HG03469 (cell line): ENCODE measurements around the gene MGAT4A.
"Not testable (repeated sequence)": the region's sequence is repeated elsewhere in the genome, so short reads cannot be mapped to it uniquely, and the experiment has no call there.

Experiments
- ATAC-seq: cut with Tn5 transposase; IDR thresholded peaks from one replicate; pipeline ENCODE4 v1.9.1; 2021; ENCODE audit warnings: mild to moderate bottlenecking, moderate library complexity, moderate number of reproducible peaks; ENCODE audit not compliant: unreplicated experiment

Gene MGAT4A

DNA sequence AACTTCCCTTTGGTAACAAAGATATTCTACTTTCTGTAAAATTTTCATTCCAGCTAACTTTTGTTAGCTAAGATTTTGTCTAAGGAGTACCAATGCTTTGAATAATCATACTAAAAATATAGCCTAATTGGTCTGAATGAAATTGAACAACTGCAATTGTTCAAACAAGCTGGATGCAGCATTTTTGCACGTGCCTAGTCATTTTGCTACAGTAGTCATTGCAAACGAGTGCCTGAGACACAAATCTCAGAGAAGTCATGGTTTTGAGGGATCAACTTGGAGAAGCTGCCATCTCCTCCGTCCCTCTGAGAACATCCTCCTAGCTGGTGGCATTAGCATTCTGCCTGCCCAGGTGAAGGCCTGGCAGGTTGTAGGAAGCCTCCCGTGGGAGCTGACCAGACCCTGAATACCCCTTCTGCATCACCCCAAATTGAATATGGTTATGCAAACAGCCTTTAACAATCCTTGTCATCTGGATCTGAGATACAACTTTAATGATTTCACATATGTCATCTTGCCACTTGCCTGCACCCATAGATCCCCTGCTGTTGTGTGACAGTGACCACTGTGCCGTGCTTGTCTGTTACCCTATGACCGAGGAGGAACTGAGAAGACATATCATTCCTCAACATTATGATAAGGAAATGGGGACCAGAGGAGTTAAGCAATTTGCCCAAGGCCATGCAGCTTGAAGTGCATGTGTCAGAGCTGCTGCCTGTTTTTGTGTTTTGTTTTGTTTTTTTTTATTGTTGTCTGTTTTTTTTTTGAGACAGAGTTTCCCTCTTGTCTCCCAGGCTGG is 29.1 kb upstream of the MGAT4A start:
- ATAC-seq: no peak

DNA sequence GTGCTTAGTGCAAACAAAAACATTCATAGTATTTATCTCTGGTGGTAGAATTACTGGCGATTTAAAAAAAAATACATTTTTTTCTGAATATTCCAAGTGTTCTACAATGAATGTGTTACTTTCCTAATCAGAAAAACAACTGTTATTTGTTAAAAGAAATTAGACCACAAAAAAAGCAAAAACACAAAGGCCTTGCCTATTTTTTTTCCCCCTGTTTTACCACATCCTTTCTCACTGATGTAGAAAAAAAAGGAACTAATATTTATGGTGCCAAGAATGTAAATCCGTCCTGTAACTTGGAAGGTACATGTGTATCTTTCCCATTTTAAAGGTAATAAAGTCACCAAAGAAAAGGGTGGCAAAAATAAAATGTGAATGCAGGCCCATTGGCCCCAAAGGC is 28.4 kb upstream of the MGAT4A start:
- no peak for ATAC-seq

- ATAC-seq: peak; percentile 85
Observed at GRCh38 chr2:98757904-98758421, 27.0 kb upstream of the MGAT4A start.

DNA sequence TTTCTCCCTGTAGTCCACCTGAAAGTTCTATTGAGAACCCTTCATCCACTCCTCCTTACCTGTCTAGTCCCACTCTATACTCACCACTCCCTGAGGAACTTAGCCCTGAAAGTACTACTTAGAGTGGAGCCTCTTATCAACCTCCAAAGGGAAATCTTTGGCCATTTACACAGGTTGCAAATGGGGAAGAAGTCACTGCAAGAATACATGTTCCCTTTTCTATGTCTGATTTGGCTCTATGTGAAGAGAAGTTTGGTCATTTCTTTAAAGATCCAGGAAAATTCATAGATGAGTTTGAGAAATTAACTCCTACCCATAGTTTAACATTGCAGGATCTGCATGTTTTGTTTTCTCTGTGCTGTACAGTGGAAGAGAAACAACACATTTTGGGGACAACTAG is 22.9 kb upstream of the MGAT4A start:
- no peak for ATAC-seq

DNA sequence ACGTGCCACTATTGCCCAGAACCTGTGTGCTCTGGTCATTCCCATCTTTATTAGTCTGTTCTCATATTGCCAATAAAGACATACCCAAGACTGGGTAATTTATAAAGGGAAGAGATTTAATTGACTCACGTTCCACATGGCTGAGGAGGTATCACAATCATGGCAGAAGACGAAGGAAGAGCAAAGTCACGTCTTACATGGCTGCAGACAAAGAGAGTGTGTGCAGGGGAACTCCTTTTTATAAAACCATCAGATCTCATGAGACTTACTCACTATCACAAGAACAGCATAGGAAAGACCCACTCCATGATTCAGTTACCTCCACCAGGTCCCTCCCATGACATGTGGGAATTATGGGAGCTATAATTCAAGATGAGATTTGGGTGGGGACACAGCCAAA is 21.8 kb upstream of the MGAT4A start:
- ATAC-seq: not testable (repeated sequence)

DNA sequence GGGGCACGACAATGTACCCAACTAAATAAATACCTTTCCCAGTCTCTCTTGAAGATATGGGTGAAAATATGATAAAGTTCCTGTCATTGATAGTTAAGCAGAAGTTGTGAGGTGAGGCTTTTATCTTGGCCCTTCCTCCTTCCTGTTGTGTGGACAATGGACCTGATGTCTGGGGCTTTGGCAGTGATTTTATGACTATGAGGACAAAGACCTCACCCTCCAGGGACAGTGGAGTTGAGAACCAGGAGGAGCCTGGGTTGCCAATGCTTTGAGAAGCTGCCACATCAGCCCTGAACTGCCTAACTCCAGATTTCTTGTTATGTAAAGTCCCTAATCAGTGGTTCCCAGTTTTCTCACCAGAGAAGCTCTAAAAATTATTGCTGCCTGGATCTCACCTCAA is 20.8 kb upstream of the MGAT4A start:
- ATAC-seq: no peak

GRCh38 chr2:98750593-98751282 is 19.8 kb upstream of the MGAT4A start:
- no peak for ATAC-seq

GRCh38 chr2:98749066-98749450 is 18.1 kb upstream of the MGAT4A start:
- peak; percentile 42 for ATAC-seq

- ATAC-seq: no peak
Observed at GRCh38 chr2:98748292-98749065, 17.5 kb upstream of the MGAT4A start.

- ATAC-seq: no peak
Observed at GRCh38 chr2:98747888-98748287, 17.0 kb upstream of the MGAT4A start.

GRCh38 chr2:98746426-98746825 is 15.5 kb upstream of the MGAT4A start:
- no peak for ATAC-seq

GRCh38 chr2:98744595-98744994 is 13.7 kb upstream of the MGAT4A start:
- no peak for ATAC-seq

DNA sequence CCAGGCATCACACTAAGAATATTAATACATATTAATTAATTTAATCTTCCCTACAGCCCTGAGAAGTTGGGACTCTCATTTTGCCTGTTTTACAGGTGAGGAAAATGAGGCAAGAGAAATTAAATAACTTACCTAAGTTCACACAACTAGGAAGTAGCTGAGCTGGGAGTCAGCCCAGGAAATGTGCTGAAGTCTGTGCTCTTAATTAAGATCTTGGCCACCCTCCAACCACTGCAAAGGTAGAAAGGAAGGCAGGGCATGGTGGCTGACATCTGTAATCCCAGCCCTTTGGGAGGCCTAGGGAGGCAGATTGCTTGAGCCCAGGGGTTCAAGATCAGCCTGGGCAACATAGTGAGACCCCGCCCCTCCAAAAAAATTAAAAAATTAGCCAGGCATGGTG is 12.9 kb upstream of the MGAT4A start:
- no peak for ATAC-seq

DNA sequence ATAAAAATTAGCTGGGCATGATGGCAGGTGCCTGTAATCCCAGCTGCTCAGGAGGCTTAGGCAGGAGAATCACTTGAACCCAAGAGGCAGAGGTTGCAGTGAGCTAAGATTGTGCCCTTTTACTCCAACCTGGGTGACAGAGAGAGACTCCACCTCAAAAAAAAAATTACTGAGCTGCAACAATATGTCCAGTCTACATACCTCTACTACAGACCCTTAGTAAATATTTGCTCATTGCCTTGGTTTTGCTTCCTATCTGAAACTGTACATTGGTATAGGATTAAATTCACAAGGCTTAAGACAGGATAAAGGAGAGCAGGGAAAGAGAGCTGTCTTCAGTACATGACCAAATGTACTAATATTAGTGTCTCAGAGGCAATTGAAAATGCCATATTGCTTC is 8.1 kb upstream of the MGAT4A start:
- no peak for ATAC-seq

GRCh38 chr2:98738304-98738703 is 7.4 kb upstream of the MGAT4A start:
- no peak for ATAC-seq

DNA sequence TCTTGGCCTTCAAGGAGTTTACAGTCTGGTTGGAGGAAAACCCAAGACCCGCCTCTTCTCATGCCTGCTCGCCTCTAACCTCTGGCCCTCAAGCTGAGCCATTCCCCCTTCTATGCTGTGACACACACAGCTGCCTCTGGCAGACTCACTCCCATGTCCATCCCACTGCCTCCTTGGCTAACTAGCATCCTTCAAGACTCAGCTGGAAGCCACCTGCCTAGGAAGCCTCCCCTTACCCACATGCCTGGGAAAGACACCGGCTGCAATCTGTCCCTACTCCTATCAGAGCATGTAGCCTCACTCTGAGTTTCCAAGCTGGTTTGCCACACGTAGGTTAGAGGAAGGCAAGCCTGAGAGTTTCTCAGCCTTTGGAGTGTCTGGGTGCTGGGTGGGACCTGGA is 6.9 kb upstream of the MGAT4A start:
- no peak for ATAC-seq

- ATAC-seq: no peak
Observed at GRCh38 chr2:98736464-98736889, 5.5 kb upstream of the MGAT4A start.

- ATAC-seq: no peak
Observed at GRCh38 chr2:98734823-98735260, 3.9 kb upstream of the MGAT4A start.

DNA sequence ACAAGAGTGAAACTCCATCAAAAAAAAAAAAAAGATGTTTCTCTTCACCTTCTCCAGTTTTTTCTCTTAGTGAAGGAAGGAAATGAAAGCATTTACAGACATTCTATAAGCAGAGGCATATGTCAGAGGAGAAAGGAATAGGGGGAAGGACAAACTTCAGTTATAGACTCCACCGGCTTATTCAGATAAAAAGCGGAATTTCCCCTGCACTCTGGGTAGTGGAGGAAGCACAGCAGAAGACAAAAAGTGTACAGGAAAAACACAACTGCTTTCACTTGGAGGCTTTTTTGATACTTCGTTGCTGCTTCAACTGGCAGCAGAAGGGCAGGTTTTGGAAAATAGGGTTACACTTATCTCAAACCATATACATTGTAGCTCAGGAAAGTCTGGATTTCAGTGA is 3.2 kb upstream of the MGAT4A start:
- no peak for ATAC-seq

DNA sequence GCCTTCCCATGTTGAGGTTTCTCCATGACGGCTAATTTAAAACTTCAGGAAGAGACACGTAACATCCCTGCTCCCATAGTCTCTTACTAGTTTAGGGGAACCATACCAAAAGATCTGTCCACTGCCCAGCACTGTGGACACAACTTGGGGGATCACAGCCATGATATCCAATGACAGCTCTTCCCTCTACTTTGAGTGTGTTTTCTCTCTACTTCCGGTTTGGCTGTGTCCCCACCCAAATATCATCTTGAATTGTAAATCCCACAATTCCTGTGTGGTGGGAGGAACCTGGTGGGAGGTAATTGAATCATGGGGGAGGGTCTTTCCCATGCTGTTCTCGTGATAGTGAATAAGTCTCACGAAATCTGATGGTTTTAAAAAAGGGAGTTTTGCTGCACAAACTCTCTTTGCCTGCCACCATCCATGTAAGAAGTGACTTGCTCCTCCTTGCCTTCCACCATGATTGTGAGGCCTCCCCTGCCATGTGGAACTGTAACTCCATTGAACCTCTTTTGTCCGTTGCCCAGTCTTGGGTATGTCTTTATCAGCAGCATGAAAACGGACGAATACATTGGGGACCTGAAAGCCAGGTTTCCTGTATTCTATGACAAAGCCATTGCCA is 1.6 kb upstream of the MGAT4A start:
- ATAC-seq: no peak

DNA sequence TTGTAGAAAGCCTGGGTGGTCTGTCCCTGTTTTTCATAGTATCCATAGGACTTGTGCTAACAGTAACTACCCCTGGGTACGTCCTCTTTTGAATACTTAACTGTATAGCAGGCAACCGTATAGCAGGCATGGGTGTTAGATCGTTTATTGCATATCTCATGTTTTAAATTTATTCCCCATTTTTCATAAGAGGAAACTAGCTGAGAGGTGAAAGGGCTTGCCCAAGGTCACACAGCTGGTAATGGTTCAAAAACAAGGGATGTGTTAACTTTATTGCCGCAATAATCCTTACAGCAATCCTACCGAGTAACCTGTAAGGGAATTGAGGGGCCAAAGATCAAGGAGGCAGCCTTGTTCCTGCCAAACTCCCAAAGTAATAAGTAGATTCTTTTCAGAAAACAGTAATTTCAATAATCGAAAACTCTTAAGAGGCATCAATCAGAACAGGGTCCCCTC is 990 bp upstream of the MGAT4A start:
- ATAC-seq: no peak
